ENCODE results near the gene ACTN3.

Gene ACTN3

DNA sequence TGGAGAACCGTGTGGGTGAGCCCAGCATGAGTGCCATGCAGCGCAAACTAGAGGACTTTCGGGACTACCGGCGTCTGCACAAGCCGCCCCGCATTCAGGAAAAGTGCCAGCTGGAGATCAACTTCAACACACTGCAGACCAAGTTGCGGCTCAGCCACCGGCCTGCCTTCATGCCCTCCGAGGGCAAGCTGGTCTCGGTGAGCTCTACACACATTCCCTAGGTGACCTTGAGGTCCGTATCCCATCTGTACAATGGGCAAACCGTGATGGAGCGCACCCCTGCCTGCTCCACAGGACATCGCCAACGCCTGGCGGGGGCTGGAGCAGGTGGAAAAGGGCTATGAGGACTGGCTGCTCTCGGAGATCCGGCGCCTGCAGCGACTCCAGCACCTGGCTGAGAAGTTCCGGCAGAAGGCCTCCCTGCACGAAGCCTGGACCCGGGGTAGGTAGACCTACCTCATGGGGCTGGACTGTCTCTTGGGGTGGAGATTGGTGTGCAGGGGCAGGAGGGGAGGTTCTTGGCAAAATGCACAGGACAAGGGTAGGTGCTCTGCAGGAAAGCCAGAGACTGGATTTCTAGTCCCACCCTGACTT, 11.1 kb downstream of the ACTN3 start:
- intact Hi-C loops (cut with DNase I; ENCODE audit: low total_unique reads): no loop called here
- Histone ChIP-seq H3K4me3 (no peak overlapping the region), H3K9me3 (no peaks in the 10 kb centered on the region), H3K4me1 (peaks cover 0 to 13% (median 11%) of the 10 kb centered on the region in 4 donors), H3K27me3 (peaks cover 0 to 24% of the 10 kb centered on the region in 2 donors), H3K27ac (no peak overlapping the region), H3K36me3 (peaks cover 0 to 6% (median 0%) of the 10 kb centered on the region in 3 donors)
- TF ChIP-seq, protein P1, sequence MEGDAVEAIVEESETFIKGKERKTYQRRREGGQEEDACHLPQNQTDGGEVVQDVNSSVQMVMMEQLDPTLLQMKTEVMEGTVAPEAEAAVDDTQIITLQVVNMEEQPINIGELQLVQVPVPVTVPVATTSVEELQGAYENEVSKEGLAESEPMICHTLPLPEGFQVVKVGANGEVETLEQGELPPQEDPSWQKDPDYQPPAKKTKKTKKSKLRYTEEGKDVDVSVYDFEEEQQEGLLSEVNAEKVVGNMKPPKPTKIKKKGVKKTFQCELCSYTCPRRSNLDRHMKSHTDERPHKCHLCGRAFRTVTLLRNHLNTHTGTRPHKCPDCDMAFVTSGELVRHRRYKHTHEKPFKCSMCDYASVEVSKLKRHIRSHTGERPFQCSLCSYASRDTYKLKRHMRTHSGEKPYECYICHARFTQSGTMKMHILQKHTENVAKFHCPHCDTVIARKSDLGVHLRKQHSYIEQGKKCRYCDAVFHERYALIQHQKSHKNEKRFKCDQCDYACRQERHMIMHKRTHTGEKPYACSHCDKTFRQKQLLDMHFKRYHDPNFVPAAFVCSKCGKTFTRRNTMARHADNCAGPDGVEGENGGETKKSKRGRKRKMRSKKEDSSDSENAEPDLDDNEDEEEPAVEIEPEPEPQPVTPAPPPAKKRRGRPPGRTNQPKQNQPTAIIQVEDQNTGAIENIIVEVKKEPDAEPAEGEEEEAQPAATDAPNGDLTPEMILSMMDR (IDR thresholded peaks at IDR 0.05): no peak
- no peak for DNase-seq

DNA sequence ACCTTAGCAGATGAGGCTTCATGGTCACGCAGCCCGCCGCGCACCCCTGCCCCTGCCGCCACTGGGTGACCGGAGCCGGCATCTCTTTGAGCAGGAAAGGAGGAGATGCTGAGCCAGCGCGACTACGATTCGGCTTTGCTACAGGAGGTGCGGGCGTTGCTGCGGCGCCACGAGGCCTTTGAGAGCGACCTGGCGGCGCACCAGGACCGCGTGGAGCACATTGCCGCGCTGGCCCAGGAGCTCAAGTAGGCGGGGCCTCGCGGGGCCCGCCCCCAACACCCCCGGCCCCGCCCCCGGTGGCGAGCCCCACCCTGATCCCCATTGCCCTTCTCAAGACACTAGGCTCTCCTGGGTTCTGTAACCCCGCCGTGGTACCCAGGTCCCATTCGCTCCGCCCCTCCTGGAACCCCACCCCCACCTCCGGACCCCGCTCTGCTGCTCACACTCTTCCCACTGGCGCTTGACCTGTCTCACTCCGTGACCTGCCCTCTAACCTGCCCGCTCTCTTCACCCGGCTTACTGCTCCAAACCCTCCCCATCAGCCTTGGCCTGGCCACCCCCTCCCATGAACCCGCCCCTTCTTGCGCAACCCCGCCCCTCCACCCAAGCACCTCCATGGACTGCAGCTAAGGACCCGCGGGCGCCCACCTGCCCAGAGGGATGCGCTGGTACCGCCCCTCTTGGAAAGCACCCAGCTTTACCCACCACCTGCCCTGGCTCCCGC, 12.6 kb downstream of the ACTN3 start:
- no peaks in the 10 kb centered on the region for H3K9me3 ChIP-seq
- peaks cover 0 to 20% (median 0%) of the 10 kb centered on the region in 3 donors for H3K36me3 ChIP-seq
- H3K27me3 ChIP-seq: peaks cover 0 to 24% of the 10 kb centered on the region in 2 donors
- H3K4me1 ChIP-seq: peaks cover 0 to 13% (median 11%) of the 10 kb centered on the region in 4 donors
- no peak overlapping the region for H3K27ac ChIP-seq
- no peak for DNase-seq
- intact Hi-C loops (cut with DNase I; ENCODE audit: low total_unique reads): no loop called here
- peak overlapping the region in 1 of 2 donors; percentile 12 for H3K4me3 ChIP-seq
- TF ChIP-seq, protein P1 (IDR thresholded peaks at IDR 0.05): no peak

DNA sequence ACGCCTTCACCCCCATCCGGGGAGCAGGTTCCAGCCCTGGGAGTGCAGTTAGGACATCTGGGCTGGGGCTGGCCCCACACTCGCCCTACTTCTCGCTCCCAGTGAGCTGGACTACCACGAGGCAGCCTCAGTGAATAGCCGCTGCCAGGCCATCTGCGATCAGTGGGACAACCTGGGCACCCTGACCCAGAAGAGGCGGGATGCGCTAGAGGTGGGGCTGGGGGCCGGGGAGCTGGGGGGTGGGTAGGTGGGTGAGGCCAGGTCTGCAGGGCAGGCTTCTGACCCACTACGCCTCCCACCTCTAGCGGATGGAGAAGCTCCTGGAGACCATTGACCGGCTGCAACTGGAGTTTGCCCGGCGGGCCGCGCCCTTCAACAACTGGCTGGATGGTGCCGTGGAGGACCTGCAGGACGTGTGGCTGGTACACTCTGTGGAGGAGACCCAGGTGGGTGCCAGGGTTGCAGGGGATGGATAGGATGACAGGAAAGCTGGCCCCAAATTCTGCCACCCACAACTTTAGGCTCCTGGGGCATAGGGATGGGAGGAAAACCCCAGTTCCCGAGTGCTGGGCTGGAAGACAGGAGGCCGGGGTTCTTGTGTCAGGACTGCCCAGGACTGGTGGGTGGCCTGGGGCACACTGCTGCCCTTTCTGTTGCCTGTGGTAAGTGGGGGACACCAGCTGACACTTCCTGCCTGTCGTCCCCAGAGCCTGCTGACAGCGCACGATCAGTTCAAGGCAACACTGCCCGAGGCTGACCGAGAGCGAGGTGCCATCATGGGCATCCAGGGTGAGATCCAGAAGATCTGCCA, 13.4 kb downstream of the ACTN3 start:
- H3K27ac ChIP-seq: no peak overlapping the region
- no peak for DNase-seq
- H3K4me1 ChIP-seq: peaks cover 0 to 13% (median 11%) of the 10 kb centered on the region in 4 donors
- H3K4me3 ChIP-seq: no peak overlapping the region
- peaks cover 0 to 28% (median 3%) of the 10 kb centered on the region in 3 donors for H3K36me3 ChIP-seq
- H3K27me3 ChIP-seq: peaks cover 0 to 24% of the 10 kb centered on the region in 2 donors
- intact Hi-C loops (cut with DNase I; ENCODE audit: low total_unique reads): no loop called here
- H3K9me3 ChIP-seq: no peaks in the 10 kb centered on the region
- TF ChIP-seq, protein P1 (IDR thresholded peaks at IDR 0.05): no peak

DNA sequence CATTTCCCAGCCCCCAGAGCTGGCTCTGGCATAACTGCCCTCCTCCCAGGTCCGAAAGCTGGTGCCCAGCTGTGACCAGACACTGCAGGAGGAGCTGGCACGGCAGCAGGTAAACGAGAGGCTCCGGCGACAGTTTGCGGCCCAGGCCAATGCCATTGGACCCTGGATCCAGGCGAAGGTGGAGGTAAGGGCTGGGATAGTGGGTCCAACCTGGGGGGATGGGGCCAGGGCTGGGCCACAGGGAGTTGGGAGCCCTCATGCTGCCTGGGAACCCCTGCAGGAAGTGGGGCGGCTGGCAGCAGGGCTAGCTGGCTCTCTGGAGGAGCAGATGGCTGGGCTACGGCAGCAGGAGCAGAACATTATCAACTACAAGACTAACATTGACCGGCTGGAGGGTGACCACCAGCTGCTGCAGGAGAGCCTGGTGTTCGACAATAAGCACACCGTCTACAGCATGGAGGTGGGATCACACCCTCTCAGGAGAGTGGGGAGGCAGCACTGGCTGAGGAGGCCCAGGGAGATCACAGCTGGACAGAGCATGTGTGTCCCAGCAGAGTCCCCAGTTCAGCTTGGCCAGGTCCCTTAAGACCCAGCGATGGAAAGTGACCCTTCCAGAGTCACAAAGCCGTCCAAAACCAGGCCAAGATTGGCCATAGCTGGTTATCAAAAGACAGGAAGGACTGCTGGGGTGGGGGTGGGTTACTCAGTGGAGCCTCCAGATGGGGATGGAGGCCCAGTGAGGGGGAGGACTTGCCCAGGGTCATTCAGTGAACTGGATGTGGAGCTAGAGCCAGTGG, 14.7 kb downstream of the ACTN3 start:
- TF ChIP-seq, protein P1 (IDR thresholded peaks at IDR 0.05): no peak
- intact Hi-C loops (cut with DNase I; ENCODE audit: low total_unique reads): no loop called here

DNA sequence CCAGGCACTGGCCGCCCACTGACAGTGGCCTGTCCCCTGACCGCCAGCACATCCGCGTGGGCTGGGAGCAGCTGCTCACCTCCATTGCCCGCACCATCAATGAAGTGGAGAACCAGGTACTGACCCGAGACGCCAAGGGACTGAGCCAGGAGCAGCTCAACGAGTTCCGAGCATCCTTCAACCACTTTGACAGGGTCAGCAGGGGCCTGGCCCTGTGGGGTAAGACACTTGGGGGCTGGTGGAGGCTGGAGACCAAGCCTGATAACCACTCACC, 15.2 kb downstream of the ACTN3 start:
- no peak for DNase-seq
- no peak overlapping the region for H3K4me3 ChIP-seq
- H3K36me3 ChIP-seq: peaks cover 0 to 41% (median 3%) of the 10 kb centered on the region in 3 donors
- intact Hi-C loops (cut with DNase I; ENCODE audit: low total_unique reads): no loop called here
- TF ChIP-seq, protein P1 (IDR thresholded peaks at IDR 0.05): no peak
- H3K4me1 ChIP-seq: peaks cover 0 to 13% (median 11%) of the 10 kb centered on the region in 4 donors
- H3K27ac ChIP-seq: no peak overlapping the region
- peaks cover 0 to 12% of the 10 kb centered on the region in 2 donors for H3K27me3 ChIP-seq
- H3K9me3 ChIP-seq: no peaks in the 10 kb centered on the region

More for the DNA sequence above, 14.7 kb downstream of the ACTN3 start:
- Histone ChIP-seq H3K9me3 (no peaks in the 10 kb centered on the region), H3K4me3 (no peak overlapping the region), H3K27ac (no peak overlapping the region), H3K27me3 (peaks cover 0 to 15% of the 10 kb centered on the region in 2 donors), H3K36me3 (peaks cover 0 to 41% (median 3%) of the 10 kb centered on the region in 3 donors), H3K4me1 (peaks cover 0 to 13% (median 11%) of the 10 kb centered on the region in 4 donors)
- DNase-seq: no peak

Data from tibial artery (tissue), 4 donors.